NCI-H748 treated with DMSO at 0.1 percent for 48 hours (cell line): Measurements from ENCODE around the gene POU3F1.
A peak's percentile ranks its signal among the peaks of the same experiment; 100 is the strongest.

ENCODE experiments used
- DNase-seq: peaks from one replicate; lab custom pipeline; 2025; lab: John Stamatoyannopoulos, UW

The POU3F1 gene

DNA sequence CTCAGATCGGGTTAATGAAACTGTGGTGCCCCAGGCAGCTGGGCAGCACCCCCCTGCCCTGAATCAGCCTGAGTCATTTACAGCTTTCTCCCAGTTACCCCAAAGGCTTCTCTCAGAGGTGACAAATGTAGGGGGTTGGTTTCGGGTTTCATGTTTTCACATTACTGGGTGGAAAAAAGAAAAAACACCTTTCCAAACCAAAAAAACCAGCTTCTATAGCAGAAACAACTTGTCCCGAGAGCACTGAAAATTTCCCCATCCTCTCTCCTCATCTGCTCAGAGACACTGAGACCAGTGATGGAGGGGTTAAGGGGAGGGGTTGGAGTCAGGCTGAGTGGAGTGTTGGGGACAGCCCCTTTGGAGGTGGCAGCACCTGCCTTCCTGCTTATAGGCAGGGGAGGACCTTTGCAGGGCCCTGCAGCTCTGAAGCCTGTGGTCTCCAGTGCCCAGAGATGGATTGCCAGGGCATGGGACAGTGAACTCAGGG is 18.4 kb downstream of the POU3F1 start:
- no peak for DNase-seq

DNA sequence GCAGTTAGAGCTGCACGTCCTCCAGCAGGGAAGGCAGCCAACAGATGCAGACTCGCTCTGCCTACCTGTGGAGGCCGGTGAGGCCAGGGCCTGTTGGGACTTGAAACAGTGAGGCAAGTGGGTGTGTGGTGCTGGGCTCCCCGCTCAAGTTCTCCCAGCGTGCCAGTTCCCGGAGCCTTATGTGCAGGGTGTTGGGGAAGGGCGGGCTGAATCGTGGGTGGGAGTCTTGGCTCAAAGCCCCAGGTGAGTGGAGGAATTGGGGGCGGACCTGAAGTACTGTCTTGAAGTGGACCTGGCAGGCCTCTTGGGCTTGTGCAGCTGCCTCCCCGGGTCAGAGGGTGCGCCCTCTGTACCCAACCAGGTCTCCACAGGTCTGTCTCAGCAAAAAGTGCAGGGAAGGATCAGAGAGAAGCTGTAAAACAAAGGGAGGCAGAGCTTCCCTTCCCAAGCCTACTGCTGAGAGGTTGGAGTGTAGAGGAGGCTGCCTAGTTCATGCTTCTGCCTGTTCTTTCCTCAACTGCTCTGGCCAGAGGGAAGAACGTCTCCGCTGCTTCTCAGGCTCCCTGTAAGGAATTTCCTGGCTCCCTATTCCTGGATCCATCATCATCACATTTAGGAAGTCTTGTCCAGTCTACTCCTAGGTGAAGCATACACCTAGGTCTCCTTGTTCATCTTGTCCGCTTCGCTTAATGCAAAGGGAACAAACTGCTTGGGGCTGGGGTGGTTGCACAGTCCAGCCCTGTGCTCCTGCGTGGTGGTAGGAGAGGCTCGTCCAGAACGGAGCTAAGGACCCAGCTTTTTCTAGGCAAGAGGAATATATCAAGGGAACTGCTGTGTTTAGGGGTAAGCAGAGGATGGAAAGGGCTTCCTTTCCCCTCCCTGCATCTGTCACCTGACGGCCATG is 19.1 kb downstream of the POU3F1 start:
- no peak for DNase-seq

DNA sequence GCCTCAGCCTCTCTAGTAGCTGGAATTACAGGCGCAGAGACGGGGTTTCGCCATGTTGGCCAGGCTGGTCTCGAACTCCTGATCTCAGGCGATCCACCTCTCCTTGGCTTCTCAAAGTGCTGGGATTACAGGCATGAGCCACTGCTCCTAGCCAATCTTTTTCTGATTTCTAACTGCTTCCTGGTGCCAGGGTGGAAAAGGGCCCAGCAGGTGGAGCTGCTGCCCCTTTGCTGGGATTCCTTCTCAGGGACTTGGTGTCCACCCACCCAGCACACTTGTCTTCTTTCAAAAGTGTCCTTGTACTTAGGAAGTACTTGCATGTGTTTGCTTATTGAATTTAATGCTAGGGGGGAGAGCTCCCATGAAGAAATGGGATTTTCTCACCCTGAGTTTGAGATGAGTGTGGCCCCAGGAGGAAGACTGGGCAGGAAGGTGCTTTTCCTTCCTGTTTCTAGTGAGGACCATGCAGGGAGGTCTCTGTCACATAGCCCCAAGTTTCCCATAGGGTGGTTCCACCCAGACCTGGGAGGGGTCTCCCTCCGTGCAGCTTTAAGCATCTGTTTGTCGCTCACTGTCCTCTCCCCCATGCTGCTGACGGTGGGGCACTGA is 19.9 kb downstream of the POU3F1 start:
- no peak for DNase-seq

- DNase-seq = no peak
Observed at GRCh38 chr1:38025664-38026063, 20.9 kb downstream of the POU3F1 start.

DNA sequence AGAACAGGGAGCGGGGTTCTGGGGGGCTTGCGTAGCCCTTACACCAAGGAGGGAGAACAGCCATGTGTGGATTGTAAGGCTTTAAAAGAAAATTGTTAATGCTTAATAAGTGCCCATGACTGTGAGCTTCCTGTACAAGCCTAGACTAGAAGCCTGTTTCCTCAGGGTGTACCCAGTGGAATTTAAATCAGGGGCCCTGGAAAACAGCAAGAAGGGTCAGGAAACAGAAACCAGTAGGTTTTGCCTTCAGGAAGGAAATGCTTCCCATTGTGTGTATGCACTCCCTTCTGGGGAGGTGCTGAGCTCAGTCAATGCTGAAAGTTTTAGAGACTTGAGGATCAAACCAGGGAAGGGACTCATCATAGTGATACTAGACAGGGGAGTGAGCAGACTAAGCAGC is 21.4 kb downstream of the POU3F1 start:
- DNase-seq = no peak

- DNase-seq = no peak
Observed at GRCh38 chr1:38022810-38023209, 23.8 kb downstream of the POU3F1 start.

- DNase-seq = no peak
Observed at GRCh38 chr1:38021969-38022368, 24.6 kb downstream of the POU3F1 start.

DNA sequence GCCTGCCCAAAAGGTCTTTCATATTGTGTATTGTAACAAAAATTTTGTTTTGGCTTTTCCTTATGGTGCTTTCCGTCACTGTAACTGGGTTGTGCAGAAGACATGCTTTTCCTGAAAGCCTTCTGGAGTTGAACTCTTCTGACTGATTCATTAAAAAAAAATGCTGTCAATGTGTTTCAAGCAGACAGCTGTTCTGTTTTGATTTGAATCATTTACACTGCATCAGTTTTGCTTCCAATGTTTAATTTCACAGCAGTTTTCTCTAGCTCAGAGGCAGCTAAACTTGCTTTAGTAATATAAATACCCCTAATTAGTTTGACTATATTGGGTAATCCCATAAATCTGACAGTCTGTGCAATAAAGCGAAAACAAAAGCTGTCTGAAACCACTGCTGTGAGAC is 26.2 kb downstream of the POU3F1 start:
- DNase-seq = no peak

GRCh38 chr1:38018864-38019343 is 27.7 kb downstream of the POU3F1 start:
- no peak for DNase-seq

- no peak for DNase-seq
Observed at GRCh38 chr1:38015978-38016725, 30.4 kb downstream of the POU3F1 start.

- no peak for DNase-seq
Observed at GRCh38 chr1:38014724-38015424, 31.7 kb downstream of the POU3F1 start.

GRCh38 chr1:38014171-38014570 is 32.4 kb downstream of the POU3F1 start:
- no peak for DNase-seq

GRCh38 chr1:38013227-38013622 is 33.4 kb downstream of the POU3F1 start:
- no peak for DNase-seq

DNA sequence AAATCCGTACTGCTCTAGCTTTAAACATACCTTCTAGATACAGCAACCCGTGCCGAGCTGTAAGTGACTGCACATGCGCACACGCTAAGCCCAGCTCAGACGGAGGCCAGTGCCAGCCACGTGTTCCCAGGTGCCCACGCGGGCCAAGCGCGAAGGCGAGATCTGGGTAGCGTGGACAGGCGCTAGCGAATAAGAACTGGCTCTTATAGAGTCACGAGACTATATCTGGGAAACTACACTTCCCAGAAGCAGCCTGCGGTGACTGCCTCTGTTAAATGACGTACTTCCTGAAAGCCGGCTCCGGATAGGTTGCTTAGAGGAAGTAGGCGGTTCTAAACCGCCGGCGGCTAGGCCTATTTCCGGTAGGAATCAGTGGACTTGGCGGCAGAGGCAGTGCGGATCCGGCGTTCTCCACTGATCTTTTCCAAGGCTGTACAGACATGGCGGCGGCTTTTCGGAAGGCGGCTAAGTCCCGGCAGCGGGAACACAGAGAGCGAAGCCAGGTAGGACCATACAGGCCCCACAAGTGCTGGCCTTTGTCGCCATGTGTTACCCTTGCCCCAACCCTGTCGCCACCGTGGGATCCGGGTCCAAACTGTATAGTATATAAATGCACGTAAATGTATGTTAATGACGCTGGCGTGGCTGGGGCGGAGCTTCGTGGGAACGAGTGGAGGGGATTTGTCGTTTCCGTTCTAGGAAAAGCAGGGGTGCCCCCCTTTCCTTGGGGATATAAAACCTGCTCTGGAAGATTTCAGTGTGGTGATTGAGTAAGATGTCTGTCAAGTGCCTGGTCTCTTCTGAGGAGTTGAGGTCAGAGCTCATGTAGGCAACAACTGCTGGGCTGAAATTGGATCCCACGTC is 34.0 kb downstream of the POU3F1 start, which contains the start of gene UTP11:
UTP11 (plus strand) TSS at position 372 of the 864 bp plus-strand sequence; CDS start at position 441, 69 bp downstream.
- peak; percentile 90 for DNase-seq

DNA sequence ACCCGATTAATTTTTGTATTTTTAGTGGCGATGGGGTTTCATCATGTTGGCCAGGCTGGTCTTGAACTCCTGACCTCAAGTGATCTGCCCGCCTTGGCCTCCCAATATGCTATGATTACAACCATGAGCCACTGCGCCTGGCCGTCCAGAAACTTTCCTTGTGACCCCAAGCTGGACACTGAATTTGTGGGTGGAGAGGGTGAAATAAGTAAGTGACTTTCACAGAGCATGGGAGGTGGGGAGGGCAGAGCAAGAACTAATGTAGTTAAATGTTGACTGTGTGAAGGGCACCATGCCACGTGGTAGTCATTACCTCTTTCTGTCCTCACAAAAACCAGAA is 36.8 kb downstream of the POU3F1 start:
- DNase-seq = no peak

GRCh38 chr1:38009088-38009840 is 37.3 kb downstream of the POU3F1 start:
- DNase-seq = no peak

DNA sequence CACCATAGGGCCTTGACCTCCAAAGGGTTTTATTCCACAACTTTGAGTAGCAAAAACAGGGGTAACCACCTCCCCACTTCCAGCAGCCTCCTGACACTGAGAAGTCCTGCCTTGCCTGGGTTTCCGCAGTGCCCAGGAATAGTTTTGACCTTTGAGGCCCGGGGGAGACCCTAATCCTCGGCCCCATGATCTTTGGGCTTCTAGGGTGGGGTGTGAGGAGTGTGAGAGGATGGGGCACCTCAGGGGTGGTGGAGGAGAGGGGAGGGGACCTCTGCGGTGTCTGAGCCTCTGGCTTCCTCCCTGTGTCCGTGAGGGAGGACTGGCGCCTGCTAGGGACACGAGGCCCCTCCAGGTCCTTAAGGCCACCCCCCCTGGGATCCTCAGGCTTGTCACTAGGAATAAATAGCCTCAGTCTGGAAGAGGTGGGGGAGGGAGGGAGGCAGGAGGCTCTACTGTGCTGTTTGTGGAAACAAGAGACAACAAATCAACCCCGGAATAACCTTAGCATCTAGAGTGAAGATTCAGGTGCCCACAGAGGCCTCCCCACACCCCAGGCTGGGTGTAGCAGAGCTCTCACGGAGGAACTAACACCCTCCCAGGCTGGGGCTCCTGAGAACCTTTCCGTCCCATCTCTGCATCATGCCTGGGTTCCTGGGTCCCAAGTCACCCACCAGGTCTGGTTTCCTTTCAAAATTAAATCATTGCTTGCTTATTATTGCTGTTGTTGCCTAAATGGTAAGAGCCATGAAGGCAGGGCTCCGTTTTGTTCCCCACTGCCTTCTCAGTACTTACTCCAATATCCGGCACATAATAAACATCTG is 40.4 kb downstream of the POU3F1 start:
- DNase-seq = no peak

DNA sequence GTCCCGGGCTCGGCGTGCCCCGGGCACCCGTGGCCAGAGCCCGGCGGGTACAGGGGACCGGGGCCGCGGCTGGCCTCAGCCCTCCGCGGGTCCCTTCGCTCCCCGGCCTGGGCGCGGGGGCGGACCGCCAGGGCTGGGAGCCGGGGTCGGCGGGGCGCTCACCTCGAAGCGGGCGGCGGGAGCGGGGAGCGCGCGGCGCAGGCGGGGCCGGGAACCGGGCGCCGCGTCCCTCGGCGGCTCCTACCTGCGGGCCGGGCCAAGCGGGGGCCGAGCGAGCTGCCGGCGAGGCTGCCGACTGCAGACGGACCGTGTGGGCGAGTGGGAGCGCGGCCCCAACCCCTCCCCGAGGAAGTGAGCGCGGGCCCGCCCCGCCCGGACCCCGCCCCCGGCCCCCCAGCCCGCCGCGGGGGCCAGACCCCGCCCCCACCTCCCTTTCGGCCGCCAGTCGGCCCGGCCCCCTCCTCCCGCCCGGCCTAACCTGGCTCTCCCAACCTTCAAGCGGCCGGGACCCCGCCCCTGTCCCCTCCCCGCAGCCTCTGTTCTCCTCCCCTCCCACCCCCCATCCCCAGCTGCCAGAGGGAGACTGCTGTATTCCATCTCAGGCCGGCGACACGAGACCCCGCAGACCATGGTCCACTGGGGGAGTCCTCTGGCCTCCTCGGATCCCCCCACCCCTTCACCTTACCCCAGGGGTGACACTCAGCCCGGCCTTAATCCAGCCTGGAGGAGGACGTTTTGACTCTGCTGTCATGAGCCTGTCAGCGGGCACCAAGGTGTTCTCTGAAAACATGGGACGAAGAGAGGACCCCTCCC is 41.2 kb downstream of the POU3F1 start, which contains the start of gene FHL3:
FHL3 (minus strand) TSS at position 320 of the 813 bp plus-strand sequence. CDS start 6,102 bp downstream, outside the sequence.
- no peak for DNase-seq
